Measurements from ENCODE around the gene ACSL4.

DNA sequence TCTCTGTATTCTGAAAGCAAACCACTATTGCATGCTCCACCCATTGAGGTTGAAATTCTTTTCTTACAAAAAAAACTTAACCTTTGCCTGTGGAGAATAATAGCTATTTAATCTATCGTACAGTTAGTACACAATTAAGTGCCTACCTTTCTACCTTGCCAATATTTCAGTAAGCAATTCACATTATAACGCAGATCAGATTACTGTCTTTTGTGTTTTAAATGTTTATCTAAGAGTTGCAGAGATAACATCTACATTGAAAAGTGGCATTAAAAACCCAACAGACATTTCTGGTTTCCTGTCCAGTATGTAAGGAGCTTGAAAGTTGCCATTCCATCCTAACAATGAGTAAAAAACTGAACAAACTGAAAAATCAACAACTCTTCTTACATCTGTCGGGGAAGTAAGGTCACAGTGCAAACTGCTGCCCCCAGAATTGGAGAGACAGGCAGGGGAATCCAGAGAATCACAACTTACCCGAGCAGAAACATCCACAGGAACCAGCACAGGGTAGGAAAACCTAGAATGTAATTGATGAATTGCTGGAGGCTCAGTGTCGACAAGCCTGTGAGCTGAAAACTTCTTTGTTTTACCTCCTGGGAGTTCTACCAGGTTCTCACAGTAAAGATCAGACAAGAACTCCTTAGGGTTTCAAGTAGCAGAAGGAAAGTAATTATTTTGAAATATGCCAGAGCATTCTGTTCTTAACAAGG is 27.3 kb upstream of the ACSL4 start:
- TF ChIP-seq, protein P1, sequence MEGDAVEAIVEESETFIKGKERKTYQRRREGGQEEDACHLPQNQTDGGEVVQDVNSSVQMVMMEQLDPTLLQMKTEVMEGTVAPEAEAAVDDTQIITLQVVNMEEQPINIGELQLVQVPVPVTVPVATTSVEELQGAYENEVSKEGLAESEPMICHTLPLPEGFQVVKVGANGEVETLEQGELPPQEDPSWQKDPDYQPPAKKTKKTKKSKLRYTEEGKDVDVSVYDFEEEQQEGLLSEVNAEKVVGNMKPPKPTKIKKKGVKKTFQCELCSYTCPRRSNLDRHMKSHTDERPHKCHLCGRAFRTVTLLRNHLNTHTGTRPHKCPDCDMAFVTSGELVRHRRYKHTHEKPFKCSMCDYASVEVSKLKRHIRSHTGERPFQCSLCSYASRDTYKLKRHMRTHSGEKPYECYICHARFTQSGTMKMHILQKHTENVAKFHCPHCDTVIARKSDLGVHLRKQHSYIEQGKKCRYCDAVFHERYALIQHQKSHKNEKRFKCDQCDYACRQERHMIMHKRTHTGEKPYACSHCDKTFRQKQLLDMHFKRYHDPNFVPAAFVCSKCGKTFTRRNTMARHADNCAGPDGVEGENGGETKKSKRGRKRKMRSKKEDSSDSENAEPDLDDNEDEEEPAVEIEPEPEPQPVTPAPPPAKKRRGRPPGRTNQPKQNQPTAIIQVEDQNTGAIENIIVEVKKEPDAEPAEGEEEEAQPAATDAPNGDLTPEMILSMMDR (IDR thresholded peaks at IDR 0.05): no peak
- no peak for TF ChIP-seq EP300 (IDR thresholded peaks at IDR 0.05)
